ENCODE results near the gene CRISPLD2.

CRISPLD2 gene

DNA sequence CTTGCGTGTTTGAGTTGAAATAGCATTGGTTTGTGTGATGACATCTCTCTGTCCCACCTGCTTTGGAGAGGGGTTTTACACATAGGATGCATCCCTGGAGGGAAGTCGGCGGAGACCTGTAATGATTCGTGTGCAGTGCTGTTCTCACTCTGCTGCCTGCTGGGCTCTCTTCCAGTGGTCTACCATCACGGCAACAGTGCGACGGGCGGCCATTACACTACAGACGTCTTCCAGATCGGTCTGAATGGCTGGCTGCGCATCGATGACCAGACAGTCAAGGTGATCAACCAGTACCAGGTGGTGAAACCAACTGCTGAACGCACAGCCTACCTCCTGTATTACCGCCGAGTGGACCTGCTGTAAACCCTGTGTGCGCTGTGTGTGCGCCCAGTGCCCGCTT is 41.1 kb upstream of the CRISPLD2 start:
- Histone ChIP-seq H3K27me3 (ENCODE audit: insufficient read depth, low read depth, severe bottlenecking) (no peaks in the 10 kb centered on the region), H3K27ac (no peak overlapping the region), H3K36me3 (peaks cover 3% of the 10 kb centered on the region), H3K9me3 (ENCODE audit: severe bottlenecking) (no peaks in the 10 kb centered on the region), H3K4me3 (ENCODE audit: low read depth, low read length) (no peak overlapping the region)
- TF ChIP-seq, protein P1, sequence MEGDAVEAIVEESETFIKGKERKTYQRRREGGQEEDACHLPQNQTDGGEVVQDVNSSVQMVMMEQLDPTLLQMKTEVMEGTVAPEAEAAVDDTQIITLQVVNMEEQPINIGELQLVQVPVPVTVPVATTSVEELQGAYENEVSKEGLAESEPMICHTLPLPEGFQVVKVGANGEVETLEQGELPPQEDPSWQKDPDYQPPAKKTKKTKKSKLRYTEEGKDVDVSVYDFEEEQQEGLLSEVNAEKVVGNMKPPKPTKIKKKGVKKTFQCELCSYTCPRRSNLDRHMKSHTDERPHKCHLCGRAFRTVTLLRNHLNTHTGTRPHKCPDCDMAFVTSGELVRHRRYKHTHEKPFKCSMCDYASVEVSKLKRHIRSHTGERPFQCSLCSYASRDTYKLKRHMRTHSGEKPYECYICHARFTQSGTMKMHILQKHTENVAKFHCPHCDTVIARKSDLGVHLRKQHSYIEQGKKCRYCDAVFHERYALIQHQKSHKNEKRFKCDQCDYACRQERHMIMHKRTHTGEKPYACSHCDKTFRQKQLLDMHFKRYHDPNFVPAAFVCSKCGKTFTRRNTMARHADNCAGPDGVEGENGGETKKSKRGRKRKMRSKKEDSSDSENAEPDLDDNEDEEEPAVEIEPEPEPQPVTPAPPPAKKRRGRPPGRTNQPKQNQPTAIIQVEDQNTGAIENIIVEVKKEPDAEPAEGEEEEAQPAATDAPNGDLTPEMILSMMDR (IDR thresholded peaks at IDR 0.05; ENCODE audit: low read depth, low read length) = no peak
- no peak for DNase-seq

DNA sequence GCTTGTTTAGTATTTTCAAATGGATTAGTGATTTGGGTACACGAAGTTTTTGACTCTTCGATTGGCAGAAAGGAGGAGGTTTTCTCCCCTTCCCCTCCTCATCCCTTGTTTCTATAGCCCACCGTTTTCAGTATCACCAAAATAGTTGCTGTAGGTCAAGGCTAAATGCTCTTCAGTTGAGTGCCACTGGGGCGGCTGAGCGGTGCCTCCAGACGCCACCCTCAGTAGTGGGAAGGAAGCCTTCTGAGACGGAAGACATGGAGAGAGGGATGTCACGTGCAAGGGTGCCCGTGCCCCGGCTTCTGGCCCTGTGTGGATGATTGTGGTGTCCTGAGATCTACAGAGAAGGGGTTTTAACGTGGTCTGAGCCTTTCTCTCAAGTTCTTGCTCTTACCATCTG is 39.7 kb upstream of the CRISPLD2 start:
- H3K27ac ChIP-seq = no peak overlapping the region
- H3K9me3 ChIP-seq (ENCODE audit: severe bottlenecking) = no peaks in the 10 kb centered on the region
- TF ChIP-seq, protein P1 (IDR thresholded peaks at IDR 0.05; ENCODE audit: low read depth, low read length) = no peak
- no peak overlapping the region for H3K4me3 ChIP-seq (ENCODE audit: low read depth, low read length)
- DNase-seq = no peak
- H3K27me3 ChIP-seq (ENCODE audit: insufficient read depth, low read depth, severe bottlenecking) = no peaks in the 10 kb centered on the region
- H3K36me3 ChIP-seq = no peaks in the 10 kb centered on the region

DNA sequence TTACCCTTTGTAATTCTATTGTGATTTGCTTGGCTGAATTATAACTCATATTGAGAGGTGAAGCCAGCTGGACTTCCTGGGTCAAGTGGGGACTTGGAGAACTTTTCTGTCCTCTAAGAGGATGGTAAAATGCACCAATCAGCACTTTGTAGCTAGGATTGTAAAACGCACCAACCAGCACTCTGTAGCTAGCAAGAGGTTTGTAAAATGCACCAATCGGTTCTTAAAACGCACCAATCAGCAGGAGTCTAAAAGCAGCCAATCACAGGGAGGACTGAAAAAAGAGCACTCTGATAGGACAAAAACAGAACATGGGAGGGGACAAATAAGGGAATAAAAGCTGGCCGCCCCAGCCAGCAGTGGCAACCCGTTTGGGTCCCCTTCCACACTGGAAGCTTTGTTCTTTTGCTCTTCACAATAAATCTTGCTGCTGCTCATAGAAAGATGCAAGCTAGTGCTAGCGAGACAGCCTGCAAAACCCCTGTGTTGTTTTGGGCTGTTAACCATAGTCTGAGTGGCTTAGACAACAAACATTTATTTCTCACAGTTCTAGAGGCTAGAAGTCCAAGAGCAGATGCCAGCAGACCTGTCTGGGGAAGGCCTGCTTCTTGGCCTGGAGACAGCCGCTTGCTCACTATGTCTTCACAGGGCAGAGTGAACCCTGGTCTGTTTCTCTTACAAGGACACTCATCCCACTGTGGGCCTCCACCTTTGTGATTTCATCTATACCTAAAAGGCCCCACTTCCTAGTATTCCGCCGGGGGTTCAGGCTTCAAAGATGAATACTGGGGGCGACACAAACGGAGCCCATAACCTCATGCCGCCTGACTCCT is 39.0 kb upstream of the CRISPLD2 start:
- no peak for DNase-seq
- Histone ChIP-seq H3K36me3 (no peaks in the 10 kb centered on the region), H3K9me3 (ENCODE audit: severe bottlenecking) (no peaks in the 10 kb centered on the region), H3K27me3 (ENCODE audit: insufficient read depth, low read depth, severe bottlenecking) (no peaks in the 10 kb centered on the region), H3K27ac (no peak overlapping the region), H3K4me3 (ENCODE audit: low read depth, low read length) (no peak overlapping the region)
- TF ChIP-seq, protein P1 (IDR thresholded peaks at IDR 0.05; ENCODE audit: low read depth, low read length) = no peak

DNA sequence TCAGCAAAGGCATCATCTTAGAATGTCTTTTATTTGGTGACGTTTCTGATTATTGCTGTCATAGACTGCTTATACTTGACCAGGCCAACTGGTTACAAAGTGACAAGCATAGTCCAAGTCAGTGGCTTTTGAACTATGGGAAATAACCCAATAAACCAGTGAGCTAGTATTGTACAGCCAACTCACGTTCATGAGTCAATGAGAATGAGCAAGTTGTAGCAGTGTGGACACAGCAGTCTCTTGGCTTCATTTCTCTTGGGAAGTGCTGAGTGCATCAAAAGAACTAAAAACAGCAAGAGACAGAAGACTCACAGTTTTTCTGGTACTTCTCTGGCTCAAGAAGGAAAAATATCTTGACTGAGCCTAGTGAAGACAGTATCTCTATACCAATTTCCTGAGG is 36.9 kb upstream of the CRISPLD2 start:
- TF ChIP-seq, protein P1 (IDR thresholded peaks at IDR 0.05; ENCODE audit: low read depth, low read length) = no peak
- no peak overlapping the region for H3K27ac ChIP-seq
- H3K4me3 ChIP-seq (ENCODE audit: low read depth, low read length) = no peak overlapping the region
- H3K36me3 ChIP-seq = no peaks in the 10 kb centered on the region
- no peaks in the 10 kb centered on the region for H3K9me3 ChIP-seq (ENCODE audit: severe bottlenecking)
- H3K27me3 ChIP-seq (ENCODE audit: insufficient read depth, low read depth, severe bottlenecking) = no peaks in the 10 kb centered on the region
- DNase-seq = no peak

DNA sequence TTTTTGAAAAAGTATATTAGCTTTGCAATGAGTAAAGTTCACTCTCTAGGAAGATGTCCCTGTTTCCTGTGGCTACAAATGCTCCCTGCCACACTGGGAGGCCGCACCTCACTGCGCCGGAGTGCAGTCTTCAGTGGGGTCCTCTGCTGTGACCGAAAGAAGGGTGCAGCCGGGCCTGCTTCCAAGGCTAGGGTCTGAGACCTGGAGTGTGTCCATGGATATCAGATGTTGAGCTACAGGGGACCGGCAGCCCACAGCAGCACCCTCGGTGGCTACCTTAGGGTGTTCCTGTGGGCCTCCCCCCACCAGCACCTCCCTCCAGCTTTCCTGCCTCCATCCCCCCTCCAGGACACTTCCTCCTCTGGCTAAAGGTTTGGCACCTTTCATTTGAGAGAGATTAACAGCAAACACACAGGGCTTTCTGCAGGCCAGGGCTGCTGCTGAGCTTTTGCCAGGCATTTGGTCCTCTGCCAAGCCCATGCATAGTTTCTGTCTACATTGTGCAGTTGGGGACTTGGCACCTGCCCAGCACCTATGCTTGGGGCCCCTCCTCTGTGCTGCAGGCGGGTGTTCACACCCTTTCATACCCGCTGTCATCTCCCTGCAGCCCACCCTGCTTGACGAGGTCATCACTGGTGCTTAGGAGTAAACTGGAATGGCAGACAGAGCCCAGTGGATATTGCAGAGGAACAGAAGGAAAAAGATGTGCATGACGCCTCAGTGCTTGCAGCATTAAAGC is 33.8 kb upstream of the CRISPLD2 start:
- Histone ChIP-seq H3K36me3 (no peaks in the 10 kb centered on the region), H3K27ac (no peak overlapping the region), H3K9me3 (ENCODE audit: severe bottlenecking) (no peaks in the 10 kb centered on the region), H3K27me3 (ENCODE audit: insufficient read depth, low read depth, severe bottlenecking) (no peaks in the 10 kb centered on the region), H3K4me3 (ENCODE audit: low read depth, low read length) (no peak overlapping the region)
- DNase-seq = no peak
- TF ChIP-seq, protein P1 (IDR thresholded peaks at IDR 0.05; ENCODE audit: low read depth, low read length) = no peak
